Measurements from ENCODE around the gene WDFY2. TPM values are rescaled to one million over a fixed set of nuclear protein-coding genes. Genes with fewer than 3 reads are reported as not detected.

Gene WDFY2
- total RNA-seq, 1 experiment from 2014 or later: 26.4 TPM

DNA sequence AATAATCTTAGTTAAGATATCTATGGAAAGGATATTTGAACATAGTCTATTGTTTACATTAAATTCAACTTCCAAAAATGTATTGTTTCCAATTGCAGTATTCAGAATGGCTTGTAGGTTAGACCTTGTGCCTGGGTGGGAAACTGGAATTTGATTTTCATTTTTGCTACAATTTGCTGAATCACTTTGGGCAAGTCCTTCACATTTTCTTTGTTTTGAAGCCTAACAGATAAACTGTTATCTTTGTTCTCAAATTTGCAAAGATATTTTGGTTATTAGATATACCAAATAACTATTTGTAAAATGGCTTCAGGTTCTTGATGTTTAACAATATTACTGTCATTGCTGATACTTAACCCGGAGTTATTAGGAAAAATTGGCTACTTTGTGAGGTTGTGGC lies 82.6 kb downstream of the WDFY2 start:
- no peak overlapping the region for H2AK5ac ChIP-seq (ENCODE audit: insufficient read length, low read length)
- H3K4ac ChIP-seq (ENCODE audit: low read depth, low read length): no peak overlapping the region
- Mint-ChIP-seq H3K36me3 (ENCODE audit: insufficient read depth in 1 of 3, low read depth in 3 of 3) (peaks cover 8 to 19% (median 17%) of the 10 kb centered on the region in 3 experiments; a peak in 6 of 7 replicates), H3K27ac (peak overlapping the region in 1 of 3 experiments; percentile 21; a peak in 2 of 7 replicates), H3K9me3 (peaks cover 0 to 6% of the 10 kb centered on the region in 2 experiments; a peak in 1 of 5 replicates), H3K4me1 (peaks cover 6 to 22% of the 10 kb centered on the region in 2 experiments), H3K27me3 (ENCODE audit: low read depth) (no peaks in the 10 kb centered on the region), H3K4me3 (no peak overlapping the region)
- no peak overlapping the region for H3K9ac ChIP-seq (ENCODE audit: extremely low read depth, insufficient read length, low read length)
- H4K20me1 ChIP-seq (ENCODE audit: control insufficient read depth, insufficient read depth, insufficient read length): no peaks in the 10 kb centered on the region
- no peak overlapping the region for H3K4me2 ChIP-seq (ENCODE audit: insufficient read depth, insufficient read length, low read length)
- no peak overlapping the region for H4K8ac ChIP-seq (replicated peaks; ENCODE audit: insufficient read length, low read depth, low read length)
- no peak overlapping the region for H3K56ac ChIP-seq (ENCODE audit: insufficient read length, low read depth, low read length)
- no peak overlapping the region for H2BK5ac ChIP-seq (ENCODE audit: insufficient read length, low read length)
- H3T11ph ChIP-seq (ENCODE audit: low read length): no peak overlapping the region
- no peak overlapping the region for H3K27ac ChIP-seq (ENCODE audit: insufficient read length, low read depth, low read length)
- no peaks in the 10 kb centered on the region for H3K79me1 ChIP-seq (ENCODE audit: insufficient read depth, low read depth, low read length, poor library complexity, severe bottlenecking)
- no peak overlapping the region for H2BK120ac ChIP-seq (ENCODE audit: low read depth, low read length, poor library complexity, severe bottlenecking)
- no peak overlapping the region for H2AFZ ChIP-seq (ENCODE audit: low read length)
- no peak for DNase-seq
- no peaks in the 10 kb centered on the region for H3K27me3 ChIP-seq (ENCODE audit: insufficient read depth, low read length)
- H2BK12ac ChIP-seq (ENCODE audit: insufficient read length, low read depth, low read length): no peak overlapping the region
- no peak overlapping the region for H4K91ac ChIP-seq (ENCODE audit: insufficient read length, low read depth, low read length)
- no peaks in the 10 kb centered on the region for H3K9me3 ChIP-seq (ENCODE audit: control insufficient read depth, low read depth, low read length)
- H3K14ac ChIP-seq (ENCODE audit: insufficient read depth, low read length): no peak overlapping the region
- no peaks in the 10 kb centered on the region for H3K4me1 ChIP-seq (ENCODE audit: insufficient read depth, low read length)
- H4K5ac ChIP-seq (ENCODE audit: insufficient read length, low read depth, low read length): no peak overlapping the region
- no peak overlapping the region for H3K23ac ChIP-seq (ENCODE audit: insufficient read length, low read depth, low read length)
- H2BK20ac ChIP-seq (ENCODE audit: low read depth, low read length, poor library complexity, severe bottlenecking): no peak overlapping the region
- no peaks in the 10 kb centered on the region for H3K23me2 ChIP-seq (ENCODE audit: insufficient read length, low read depth, low read length, poor library complexity, severe bottlenecking)
- no CpG with 5 or more reads among the region's 1 CpG for WGBS (ENCODE audit: extremely low coverage, insufficient read length, low lambda C conversion rate)
- TF ChIP-seq, protein P1, sequence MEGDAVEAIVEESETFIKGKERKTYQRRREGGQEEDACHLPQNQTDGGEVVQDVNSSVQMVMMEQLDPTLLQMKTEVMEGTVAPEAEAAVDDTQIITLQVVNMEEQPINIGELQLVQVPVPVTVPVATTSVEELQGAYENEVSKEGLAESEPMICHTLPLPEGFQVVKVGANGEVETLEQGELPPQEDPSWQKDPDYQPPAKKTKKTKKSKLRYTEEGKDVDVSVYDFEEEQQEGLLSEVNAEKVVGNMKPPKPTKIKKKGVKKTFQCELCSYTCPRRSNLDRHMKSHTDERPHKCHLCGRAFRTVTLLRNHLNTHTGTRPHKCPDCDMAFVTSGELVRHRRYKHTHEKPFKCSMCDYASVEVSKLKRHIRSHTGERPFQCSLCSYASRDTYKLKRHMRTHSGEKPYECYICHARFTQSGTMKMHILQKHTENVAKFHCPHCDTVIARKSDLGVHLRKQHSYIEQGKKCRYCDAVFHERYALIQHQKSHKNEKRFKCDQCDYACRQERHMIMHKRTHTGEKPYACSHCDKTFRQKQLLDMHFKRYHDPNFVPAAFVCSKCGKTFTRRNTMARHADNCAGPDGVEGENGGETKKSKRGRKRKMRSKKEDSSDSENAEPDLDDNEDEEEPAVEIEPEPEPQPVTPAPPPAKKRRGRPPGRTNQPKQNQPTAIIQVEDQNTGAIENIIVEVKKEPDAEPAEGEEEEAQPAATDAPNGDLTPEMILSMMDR (conservative IDR thresholded peaks at IDR 0.05): no peak
- peaks cover 3% of the 10 kb centered on the region; the same call in 1 of the 2 replicates for H3K79me2 ChIP-seq (ENCODE audit: insufficient read depth, low read length)
- no peak overlapping the region for H2BK15ac ChIP-seq (ENCODE audit: low read depth, low read length)
- H3K18ac ChIP-seq (ENCODE audit: insufficient read length, low read depth, low read length): no peak overlapping the region
